Nephron (organoid): ENCODE results near the gene SV2A.
A peak's percentile ranks its signal among the peaks of the same experiment; 100 is the strongest.

ENCODE experiments used
- H3K27ac Mint-ChIP-seq, 3 experiments: 2 replicates each; pipeline ENCODE4 v1.8.0; 2020; ENCODE audit warnings: mixed read lengths in 3 of 3, mild to moderate bottlenecking in 2 of 3, moderate library complexity in 1 of 3
- H3K27me3 Mint-ChIP-seq: 2 replicates; pipeline ENCODE4 v1.8.0; 2021; ENCODE audit warnings: low read depth, mild to moderate bottlenecking, moderate library complexity, mixed read lengths
- H3K36me3 Mint-ChIP-seq: 2 replicates; pipeline ENCODE4 v1.8.0; 2020; ENCODE audit warnings: low read depth, mixed read lengths
- H3K4me1 Mint-ChIP-seq: 2 replicates; pipeline ENCODE4 v1.8.0; 2020; ENCODE audit warnings: mixed read lengths
- H3K4me3 Mint-ChIP-seq, 3 experiments: 2 replicates each; pipeline ENCODE4 v1.8.0; 2020; ENCODE audit warnings: mild to moderate bottlenecking in 3 of 3, mixed read lengths in 3 of 3, moderate library complexity in 2 of 3
- H3K9me3 Mint-ChIP-seq: 2 replicates; pipeline ENCODE4 v1.8.0; 2020; ENCODE audit warnings: mixed read lengths
- CTCF ChIP-seq, 3 experiments: fragments of 200-600 bp; sonication (generic); IDR thresholded peaks; one replicate each; pipeline ENCODE4 v1.5.0; 2021; ENCODE audit warnings: antibody characterized with exemption in 3 of 3; ENCODE audit not compliant: unreplicated experiment in 3 of 3

Gene SV2A

GRCh38 chr1:149923626-149924025 is 6.0 kb upstream of the SV2A start:
- Mint-ChIP-seq H3K27me3 (no peaks in the 10 kb centered on the region), H3K36me3 (peaks cover 48% of the 10 kb centered on the region), H3K4me1 (peaks cover 24% of the 10 kb centered on the region), H3K27ac (peak overlapping the region in 1 of 3 experiments; percentile 63), H3K9me3 (no peaks in the 10 kb centered on the region), H3K4me3 (peak overlapping the region; percentile 51 to 77 (median 59))
- no peak for TF ChIP-seq CTCF (IDR thresholded peaks at IDR 0.05; ENCODE audit: unreplicated experiment in 3 of 3)

- Mint-ChIP-seq H3K9me3 (no peaks in the 10 kb centered on the region), H3K27ac (peak overlapping the region in 1 of 3 experiments; percentile 11), H3K27me3 (no peaks in the 10 kb centered on the region), H3K36me3 (peaks cover 18% of the 10 kb centered on the region), H3K4me1 (peaks cover 33% of the 10 kb centered on the region), H3K4me3 (peak overlapping the region; percentile 77 to 93 (median 93))
- no peak for TF ChIP-seq CTCF (IDR thresholded peaks at IDR 0.05; ENCODE audit: unreplicated experiment in 3 of 3)
These were observed 769 bp downstream of the SV2A start for GRCh38 chr1:149916898-149917252.

- no peak for TF ChIP-seq CTCF (IDR thresholded peaks at IDR 0.05; ENCODE audit: unreplicated experiment in 3 of 3)
- peak overlapping the region; percentile 77 to 93 (median 93) for H3K4me3 Mint-ChIP-seq
- no peaks in the 10 kb centered on the region for H3K27me3 Mint-ChIP-seq
- peak overlapping the region in 2 of 3 experiments; percentile 46 to 81 for H3K27ac Mint-ChIP-seq
- H3K36me3 Mint-ChIP-seq: peaks cover 19% of the 10 kb centered on the region
- H3K9me3 Mint-ChIP-seq: no peaks in the 10 kb centered on the region
- peaks cover 33% of the 10 kb centered on the region for H3K4me1 Mint-ChIP-seq
These were observed 1.3 kb downstream of the SV2A start for GRCh38 chr1:149916193-149916897.

GRCh38 chr1:149915429-149916192 is 2.0 kb downstream of the SV2A start:
- TF ChIP-seq CTCF (IDR thresholded peaks at IDR 0.05; ENCODE audit: unreplicated experiment in 3 of 3): no peak
- H3K4me1 Mint-ChIP-seq: peaks cover 33% of the 10 kb centered on the region
- H3K4me3 Mint-ChIP-seq: peak overlapping the region; percentile 77 to 93 (median 93)
- no peaks in the 10 kb centered on the region for H3K9me3 Mint-ChIP-seq
- H3K27ac Mint-ChIP-seq: peak overlapping the region in 2 of 3 experiments; percentile 46 to 81
- H3K36me3 Mint-ChIP-seq: peaks cover 25% of the 10 kb centered on the region
- H3K27me3 Mint-ChIP-seq: no peaks in the 10 kb centered on the region

GRCh38 chr1:149914545-149914944 is 3.1 kb downstream of the SV2A start:
- Mint-ChIP-seq H3K9me3 (no peaks in the 10 kb centered on the region), H3K27me3 (no peaks in the 10 kb centered on the region), H3K27ac (no peak overlapping the region), H3K36me3 (peaks cover 25% of the 10 kb centered on the region), H3K4me3 (no peak overlapping the region), H3K4me1 (peaks cover 33% of the 10 kb centered on the region)
- no peak for TF ChIP-seq CTCF (IDR thresholded peaks at IDR 0.05; ENCODE audit: unreplicated experiment in 3 of 3)
